ENCODE data around the gene POLR2J. TPM values are rescaled to one million over a fixed set of nuclear protein-coding genes. Genes with fewer than 3 reads are reported as not detected.
"Not testable (repeated sequence)": the region's sequence is repeated elsewhere in the genome, so short reads cannot be mapped to it uniquely, and the experiment has no call there.

POLR2J gene
- total RNA-seq, 1 experiment from 2014 or later: 70.0 TPM

GRCh38 chr7:102507410-102508088 is 28.8 kb upstream of the POLR2J start:
- H3K9me3 Mint-ChIP-seq (ENCODE audit: unreplicated experiment); H3K4me1 ChIP-seq; H3K27me3 ChIP-seq (replicated peaks; ENCODE audit: control insufficient read depth, insufficient read depth, low read length); H3K36me3 Mint-ChIP-seq (ENCODE audit: insufficient read depth, unreplicated experiment); intact Hi-C loops (cut with micrococcal nuclease; ENCODE audit: unreplicated experiment); BruUV-seq (replicated peaks); DNase-seq; H3K4me3 Mint-ChIP-seq (ENCODE audit: unreplicated experiment); H3K9me3 ChIP-seq; H3K36me3 ChIP-seq (ENCODE audit: control insufficient read depth, insufficient read depth, low read length); CTCF ChIA-PET; POLR2A ChIA-PET; H3K4me3 ChIP-seq (ENCODE audit: low read depth, low read length); H3K27ac Mint-ChIP-seq (ENCODE audit: unreplicated experiment); H3K27me3 Mint-ChIP-seq (ENCODE audit: insufficient read depth, unreplicated experiment); H3K4me1 Mint-ChIP-seq (ENCODE audit: low read depth, unreplicated experiment): not testable (repeated sequence)

DNA sequence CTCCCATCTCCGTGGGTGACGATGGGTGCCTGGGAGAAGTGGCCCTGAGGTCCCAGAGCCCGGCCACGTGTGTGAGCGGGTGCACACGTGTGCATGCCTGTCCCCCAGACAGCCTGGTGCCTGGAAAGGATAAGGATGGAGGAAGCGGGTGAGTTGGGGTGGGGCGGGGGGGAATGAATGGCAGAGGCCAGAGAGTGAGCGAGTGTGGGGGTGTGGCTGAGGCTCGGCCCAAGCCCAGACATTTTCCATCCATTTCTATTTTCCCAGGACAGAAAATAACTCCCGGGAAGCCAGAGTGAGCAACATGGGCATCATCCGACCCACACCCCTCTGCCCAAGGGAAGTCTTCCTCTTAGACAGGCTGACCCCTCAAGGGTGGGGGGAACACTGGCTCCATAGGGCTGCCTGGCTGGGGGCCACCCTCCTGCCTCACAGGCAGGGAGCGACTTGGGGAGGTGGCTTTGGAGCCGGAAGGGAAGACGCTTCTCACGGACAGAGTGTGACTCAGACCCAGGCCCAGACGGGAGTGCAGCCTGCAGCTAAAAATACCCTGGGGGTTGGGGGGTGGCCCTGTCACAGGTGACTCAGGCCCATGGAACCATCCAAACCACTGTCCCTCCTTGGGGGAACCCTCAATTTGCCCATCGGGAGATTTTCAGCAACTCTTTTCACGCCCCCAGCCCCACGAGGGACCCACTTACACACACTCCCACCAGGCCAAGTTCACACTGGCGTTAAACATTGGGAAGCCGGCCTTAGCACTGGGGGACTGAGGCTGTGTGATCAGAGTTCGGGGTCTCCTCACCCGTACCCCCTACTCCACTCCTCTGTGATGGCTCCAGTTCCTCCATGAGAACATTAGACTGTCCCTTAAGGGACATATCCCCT is 26.8 kb upstream of the POLR2J start:
- DNase-seq; H3K4me1 Mint-ChIP-seq (ENCODE audit: low read depth, unreplicated experiment); H3K36me3 Mint-ChIP-seq (ENCODE audit: insufficient read depth, unreplicated experiment); H3K4me3 Mint-ChIP-seq (ENCODE audit: unreplicated experiment); POLR2A ChIA-PET; CTCF ChIA-PET; H3K9me3 ChIP-seq; BruUV-seq (replicated peaks); H3K27ac Mint-ChIP-seq (ENCODE audit: unreplicated experiment); H3K4me1 ChIP-seq; H3K36me3 ChIP-seq (ENCODE audit: control insufficient read depth, insufficient read depth, low read length); H3K4me3 ChIP-seq (ENCODE audit: low read depth, low read length); H3K27me3 ChIP-seq (replicated peaks; ENCODE audit: control insufficient read depth, insufficient read depth, low read length); H3K9me3 Mint-ChIP-seq (ENCODE audit: unreplicated experiment); intact Hi-C loops (cut with micrococcal nuclease; ENCODE audit: unreplicated experiment); H3K27me3 Mint-ChIP-seq (ENCODE audit: insufficient read depth, unreplicated experiment): not testable (repeated sequence)

DNA sequence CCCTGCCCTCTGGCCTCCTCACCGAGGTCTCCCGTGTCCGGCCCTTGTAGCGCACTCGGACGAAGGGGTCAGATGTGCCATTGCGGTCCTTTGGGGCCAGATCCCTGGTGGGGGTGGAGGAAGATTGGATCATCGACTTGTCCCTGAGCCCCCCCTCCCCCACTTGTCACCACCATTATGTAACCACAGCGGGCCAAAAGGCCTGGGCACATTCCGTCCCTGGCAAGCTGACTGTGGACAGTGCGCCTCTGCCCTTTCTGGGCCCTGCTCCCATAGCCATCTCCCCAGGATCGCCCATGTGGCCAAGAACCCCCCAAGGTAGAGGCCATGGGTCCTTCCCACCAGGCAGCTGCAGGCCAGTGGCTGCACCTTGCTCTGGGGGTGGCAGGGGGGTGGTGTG is 24.4 kb upstream of the POLR2J start:
- CTCF ChIA-PET; DNase-seq; H3K4me1 ChIP-seq; H3K4me1 Mint-ChIP-seq (ENCODE audit: low read depth, unreplicated experiment); H3K9me3 Mint-ChIP-seq (ENCODE audit: unreplicated experiment); H3K36me3 ChIP-seq (ENCODE audit: control insufficient read depth, insufficient read depth, low read length); intact Hi-C loops (cut with micrococcal nuclease; ENCODE audit: unreplicated experiment); H3K4me3 Mint-ChIP-seq (ENCODE audit: unreplicated experiment); H3K27ac Mint-ChIP-seq (ENCODE audit: unreplicated experiment); H3K27me3 ChIP-seq (replicated peaks; ENCODE audit: control insufficient read depth, insufficient read depth, low read length); H3K4me3 ChIP-seq (ENCODE audit: low read depth, low read length); H3K36me3 Mint-ChIP-seq (ENCODE audit: insufficient read depth, unreplicated experiment); H3K9me3 ChIP-seq; BruUV-seq (replicated peaks); H3K27me3 Mint-ChIP-seq (ENCODE audit: insufficient read depth, unreplicated experiment); POLR2A ChIA-PET: not testable (repeated sequence)

GRCh38 chr7:102498321-102498720 is 19.6 kb upstream of the POLR2J start:
- DNase-seq; H3K4me3 Mint-ChIP-seq (ENCODE audit: unreplicated experiment); intact Hi-C loops (cut with micrococcal nuclease; ENCODE audit: unreplicated experiment); CTCF ChIA-PET; H3K9me3 Mint-ChIP-seq (ENCODE audit: unreplicated experiment); H3K27me3 Mint-ChIP-seq (ENCODE audit: insufficient read depth, unreplicated experiment); H3K4me3 ChIP-seq (ENCODE audit: low read depth, low read length); H3K36me3 Mint-ChIP-seq (ENCODE audit: insufficient read depth, unreplicated experiment); H3K36me3 ChIP-seq (ENCODE audit: control insufficient read depth, insufficient read depth, low read length); H3K27ac Mint-ChIP-seq (ENCODE audit: unreplicated experiment); H3K4me1 ChIP-seq; H3K27me3 ChIP-seq (replicated peaks; ENCODE audit: control insufficient read depth, insufficient read depth, low read length); H3K9me3 ChIP-seq; H3K4me1 Mint-ChIP-seq (ENCODE audit: low read depth, unreplicated experiment); POLR2A ChIA-PET; BruUV-seq (replicated peaks): not testable (repeated sequence)

DNA sequence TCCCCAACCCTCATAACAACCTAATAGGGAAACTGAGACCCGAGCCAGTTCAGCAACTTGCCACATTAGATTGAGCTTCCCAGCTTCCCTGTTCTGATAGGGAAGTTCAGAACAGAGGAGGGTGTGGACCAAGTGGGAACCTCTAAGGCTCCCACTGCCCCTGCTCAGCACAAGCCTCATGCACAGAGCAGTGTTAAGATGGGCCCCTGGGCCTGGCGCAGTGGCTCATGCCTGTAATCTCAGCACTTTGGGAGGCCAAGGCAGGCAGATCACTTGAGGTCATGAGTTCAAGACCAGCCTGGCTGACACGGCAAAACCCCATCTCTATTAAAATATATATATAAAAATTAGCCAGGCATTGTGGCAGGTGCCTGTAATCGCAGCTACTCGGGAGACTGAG is 18.6 kb upstream of the POLR2J start:
- H3K27ac Mint-ChIP-seq (ENCODE audit: unreplicated experiment); DNase-seq; H3K4me1 Mint-ChIP-seq (ENCODE audit: low read depth, unreplicated experiment); POLR2A ChIA-PET; H3K27me3 ChIP-seq (replicated peaks; ENCODE audit: control insufficient read depth, insufficient read depth, low read length); H3K27me3 Mint-ChIP-seq (ENCODE audit: insufficient read depth, unreplicated experiment); CTCF ChIA-PET; H3K9me3 ChIP-seq; BruUV-seq (replicated peaks); H3K9me3 Mint-ChIP-seq (ENCODE audit: unreplicated experiment); intact Hi-C loops (cut with micrococcal nuclease; ENCODE audit: unreplicated experiment); H3K4me3 Mint-ChIP-seq (ENCODE audit: unreplicated experiment); H3K4me1 ChIP-seq; H3K36me3 ChIP-seq (ENCODE audit: control insufficient read depth, insufficient read depth, low read length); H3K4me3 ChIP-seq (ENCODE audit: low read depth, low read length); H3K36me3 Mint-ChIP-seq (ENCODE audit: insufficient read depth, unreplicated experiment): not testable (repeated sequence)

- CTCF ChIA-PET; BruUV-seq (replicated peaks); H3K4me3 Mint-ChIP-seq (ENCODE audit: unreplicated experiment): not testable (repeated sequence)
Observed at GRCh38 chr7:102496861-102497260, 18.1 kb upstream of the POLR2J start.

More at GRCh38 chr7:102496861-102497260, 18.1 kb upstream of the POLR2J start:
- H3K27me3 ChIP-seq (replicated peaks; ENCODE audit: control insufficient read depth, insufficient read depth, low read length); H3K9me3 ChIP-seq; H3K4me3 ChIP-seq (ENCODE audit: low read depth, low read length); POLR2A ChIA-PET; H3K4me1 Mint-ChIP-seq (ENCODE audit: low read depth, unreplicated experiment); intact Hi-C loops (cut with micrococcal nuclease; ENCODE audit: unreplicated experiment); H3K4me1 ChIP-seq; H3K27me3 Mint-ChIP-seq (ENCODE audit: insufficient read depth, unreplicated experiment); H3K36me3 Mint-ChIP-seq (ENCODE audit: insufficient read depth, unreplicated experiment); H3K9me3 Mint-ChIP-seq (ENCODE audit: unreplicated experiment); H3K36me3 ChIP-seq (ENCODE audit: control insufficient read depth, insufficient read depth, low read length); DNase-seq; H3K27ac Mint-ChIP-seq (ENCODE audit: unreplicated experiment): not testable (repeated sequence)
